Fibroblast of mammary gland (primary cell): ENCODE measurements around the gene CUTA.

Source experiments
- DNase-seq: peaks from one replicate; pipeline ENCODE4 v3.0.0-alpha.2; 2010; ENCODE audit warnings: low read depth
- H3K4me3 ChIP-seq: 2 replicates; pipeline ENCODE4 v1.5.1; 2011; ENCODE audit warnings: low read depth, mild to moderate bottlenecking, low read length, moderate library complexity; ENCODE audit not compliant: control insufficient read depth
- TF ChIP-seq, protein P1 (sequence below): conservative IDR thresholded peaks from 2 replicates; pipeline ENCODE4 v1.5.1; 2011; ENCODE audit warnings: low read depth, low read length, inconsistent platforms; ENCODE audit not compliant: control insufficient read depth, insufficient read depth

The CUTA gene

DNA sequence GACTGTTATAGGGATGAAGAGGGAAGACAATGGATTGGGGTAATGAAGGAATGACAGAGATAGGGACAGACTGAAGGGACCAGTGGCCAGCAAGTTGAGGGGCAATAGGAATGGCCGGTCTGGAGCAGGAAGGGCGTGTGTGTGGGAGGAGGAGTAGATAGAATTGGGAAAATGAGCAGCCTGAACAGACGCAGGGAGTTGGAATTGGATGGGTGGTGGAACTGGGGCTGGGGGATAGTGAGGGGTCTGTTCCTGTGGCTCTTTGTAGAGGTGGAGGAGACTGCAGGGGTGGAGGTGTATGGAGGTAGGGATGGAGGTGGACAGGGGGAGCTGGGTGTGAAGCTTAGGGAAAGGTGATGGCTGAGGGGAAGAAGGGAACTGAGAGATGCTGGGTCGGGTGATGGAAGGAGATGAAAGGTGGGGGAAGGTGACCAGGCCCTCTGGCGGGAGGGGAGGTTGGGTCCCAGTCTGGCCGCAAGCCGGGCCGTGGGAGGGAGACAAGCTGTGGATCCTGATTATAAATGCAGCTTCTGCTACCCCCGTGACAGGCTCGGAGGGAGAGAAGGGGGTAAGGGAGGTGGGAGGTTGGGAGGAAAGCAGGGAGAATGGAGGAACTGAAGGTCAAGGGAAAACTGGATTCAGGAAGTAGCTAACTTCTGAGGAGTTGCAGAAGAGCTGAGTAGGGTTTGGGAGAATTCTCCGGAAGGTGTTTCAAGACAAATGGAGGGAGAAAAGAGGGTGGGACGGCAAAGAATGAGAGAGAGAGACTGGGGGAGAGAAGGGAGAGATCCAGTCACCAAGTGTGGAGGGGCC, 7.2 kb upstream of the CUTA start:
- TF ChIP-seq, protein P1, sequence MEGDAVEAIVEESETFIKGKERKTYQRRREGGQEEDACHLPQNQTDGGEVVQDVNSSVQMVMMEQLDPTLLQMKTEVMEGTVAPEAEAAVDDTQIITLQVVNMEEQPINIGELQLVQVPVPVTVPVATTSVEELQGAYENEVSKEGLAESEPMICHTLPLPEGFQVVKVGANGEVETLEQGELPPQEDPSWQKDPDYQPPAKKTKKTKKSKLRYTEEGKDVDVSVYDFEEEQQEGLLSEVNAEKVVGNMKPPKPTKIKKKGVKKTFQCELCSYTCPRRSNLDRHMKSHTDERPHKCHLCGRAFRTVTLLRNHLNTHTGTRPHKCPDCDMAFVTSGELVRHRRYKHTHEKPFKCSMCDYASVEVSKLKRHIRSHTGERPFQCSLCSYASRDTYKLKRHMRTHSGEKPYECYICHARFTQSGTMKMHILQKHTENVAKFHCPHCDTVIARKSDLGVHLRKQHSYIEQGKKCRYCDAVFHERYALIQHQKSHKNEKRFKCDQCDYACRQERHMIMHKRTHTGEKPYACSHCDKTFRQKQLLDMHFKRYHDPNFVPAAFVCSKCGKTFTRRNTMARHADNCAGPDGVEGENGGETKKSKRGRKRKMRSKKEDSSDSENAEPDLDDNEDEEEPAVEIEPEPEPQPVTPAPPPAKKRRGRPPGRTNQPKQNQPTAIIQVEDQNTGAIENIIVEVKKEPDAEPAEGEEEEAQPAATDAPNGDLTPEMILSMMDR, result no peak
- no peak for DNase-seq
- peak overlapping the region; percentile 68 for H3K4me3 ChIP-seq

DNA sequence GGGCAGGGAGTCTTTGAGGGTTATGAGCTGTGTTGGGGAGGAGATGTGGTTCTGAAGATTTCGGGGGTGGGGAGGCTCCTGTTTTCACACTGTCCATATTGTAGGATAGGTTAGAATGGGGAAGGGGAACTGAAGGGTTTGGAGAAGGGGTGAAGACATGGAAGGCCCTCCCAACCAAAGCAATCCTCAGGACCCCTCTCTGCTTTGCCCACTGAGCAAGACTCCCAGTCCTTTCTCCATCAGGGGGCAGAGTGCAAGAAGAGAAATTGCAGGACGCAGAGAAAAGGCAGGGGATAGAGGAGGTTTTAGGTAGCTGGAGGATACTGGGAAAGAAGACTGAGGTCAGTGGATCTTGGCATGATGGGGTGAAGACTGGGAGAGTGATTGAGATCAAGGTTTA, 5.9 kb upstream of the CUTA start:
- no peak overlapping the region for H3K4me3 ChIP-seq
- TF ChIP-seq, protein P1, result no peak
- no peak for DNase-seq

- TF ChIP-seq, protein P1, result no peak
These were observed 3.4 kb upstream of the CUTA start for GRCh38 chr6:33421344-33421643.

DNA sequence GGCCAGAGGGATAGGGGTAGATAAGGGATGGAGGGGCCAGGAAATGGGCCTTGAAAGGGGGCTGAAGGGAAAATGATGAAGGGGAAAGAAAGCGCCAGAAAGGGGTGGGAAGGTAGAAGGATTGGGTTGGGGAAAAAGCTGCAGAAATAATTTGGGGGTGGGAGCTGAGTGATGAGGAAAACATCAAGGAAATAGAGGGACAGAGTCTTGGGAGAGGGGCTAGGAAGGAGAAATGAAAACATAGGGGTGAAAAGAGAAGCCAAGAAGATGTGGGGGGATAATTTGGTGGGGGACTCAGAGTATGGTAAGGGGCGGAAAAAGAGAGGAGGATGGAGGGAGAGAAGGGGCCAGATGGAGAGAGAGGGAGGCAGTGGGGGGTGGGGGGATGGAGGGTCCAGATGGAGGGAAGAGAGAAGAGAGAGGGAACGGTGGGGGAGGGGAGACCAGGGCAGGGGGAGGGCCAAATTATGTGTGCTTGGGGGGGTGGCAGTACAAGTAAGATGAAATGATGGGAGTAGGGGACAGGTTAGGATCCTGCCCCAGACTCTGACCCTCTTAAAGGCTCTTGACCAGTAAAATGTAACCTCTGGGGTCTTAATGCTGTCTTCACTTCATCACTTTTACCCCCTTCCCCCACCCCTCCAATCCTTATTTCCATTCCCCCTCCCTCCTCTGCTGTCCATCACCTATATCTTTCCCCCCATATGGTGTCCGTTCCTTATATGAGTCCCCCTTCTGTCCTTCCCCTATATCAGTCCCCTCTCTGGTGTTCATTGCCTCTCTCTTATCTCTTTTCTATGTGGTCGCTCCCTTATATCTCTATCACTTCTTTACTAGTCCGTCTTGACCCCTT, 2.8 kb upstream of the CUTA start:
- TF ChIP-seq, protein P1, result no peak
- no peak for DNase-seq
- peak overlapping the region; percentile 47 for H3K4me3 ChIP-seq

More at GRCh38 chr6:33421344-33421643, 3.4 kb upstream of the CUTA start:
- DNase-seq, result no peak
- H3K4me3 ChIP-seq, result no peak overlapping the region

DNA sequence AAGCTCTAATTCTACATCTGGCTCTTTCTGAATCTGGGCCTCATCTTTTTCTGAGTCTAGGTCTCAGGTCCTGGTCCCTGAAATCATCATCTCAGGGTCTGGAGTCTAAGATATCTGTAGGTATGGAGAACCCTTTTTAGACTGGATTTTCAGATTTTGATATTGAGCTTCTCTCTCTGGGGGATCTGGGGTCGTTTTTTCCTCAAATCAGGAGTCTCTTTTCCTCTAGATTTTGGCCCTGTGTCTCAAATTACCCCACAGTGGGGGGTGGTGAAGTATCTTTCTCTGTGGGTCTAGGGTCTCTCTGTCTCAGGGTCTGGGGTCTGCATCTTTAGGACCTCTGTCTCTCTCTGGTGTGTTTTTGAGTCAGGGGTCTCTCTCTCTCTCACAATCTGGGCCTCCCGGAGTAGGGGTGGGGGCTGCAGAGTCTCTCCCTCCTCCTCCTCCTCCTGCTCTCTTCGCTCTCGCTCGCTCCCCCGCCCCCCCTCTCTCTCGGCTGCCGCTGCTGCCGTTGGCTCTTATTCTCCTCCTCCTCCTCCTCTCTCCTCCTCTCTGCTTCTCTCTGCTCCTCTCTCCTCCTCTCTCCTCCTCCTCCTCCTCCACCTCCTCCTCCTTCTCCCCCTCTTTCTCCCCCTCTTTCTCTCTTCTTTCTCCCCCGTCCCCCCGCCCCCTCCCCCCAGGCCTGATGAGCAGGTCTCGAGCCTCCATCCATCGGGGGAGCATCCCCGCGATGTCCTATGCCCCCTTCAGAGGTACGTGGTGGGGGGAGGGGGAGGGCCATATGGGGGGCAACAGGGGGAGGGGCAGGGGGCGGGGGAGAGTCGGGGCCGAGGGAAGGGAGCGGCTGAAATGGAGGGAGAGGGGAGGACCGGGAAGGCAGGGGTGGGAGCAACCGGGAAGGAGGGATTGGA, 1.9 kb upstream of the CUTA start, which contains the start of gene SYNGAP1:
Gene SYNGAP1, plus strand, starts transcription at position 486 of the 911 bp plus-strand sequence. Its CDS starts 200 bp downstream, at position 686.
- peak; percentile 49 for DNase-seq
- TF ChIP-seq, protein P1, result no peak
- peak within 1 kb of the TSS; percentile 47 for H3K4me3 ChIP-seq

- H3K4me3 ChIP-seq, result peak overlapping the region; percentile 37
- peak; percentile 34 for DNase-seq
- TF ChIP-seq, protein P1, result no peak
These were observed 884 bp upstream of the CUTA start for GRCh38 chr6:33418690-33419291.
